HepG2 (cell line): Measurements from ENCODE around the gene PELI3. TPM values are rescaled to one million over a fixed set of nuclear protein-coding genes. Genes with fewer than 3 reads are reported as not detected.

ENCODE experiments used
- ARNT2 ChIP-seq: sonication (generic); formaldehyde crosslinking; IDR thresholded peaks from 2 replicates; pipeline ENCODE4 v1.8.0; 2022; ENCODE audit warnings: mild to moderate bottlenecking, low read depth, missing genetic modification reagents, moderate library complexity
- BCL6 ChIP-seq: IDR thresholded peaks from 2 replicates; pipeline ENCODE4 v1.6.1; 2016; ENCODE audit warnings: missing genetic modification reagents, missing compliant biosample characterization
- BCLAF1 ChIP-seq: fragments of 450-650 bp; IDR thresholded peaks from 2 replicates; pipeline ENCODE4 v1.6.1; 2017; ENCODE audit warnings: mild to moderate bottlenecking
- DRAP1 ChIP-seq: IDR thresholded peaks from 2 replicates; pipeline ENCODE4 v1.6.1; 2016; ENCODE audit warnings: missing genetic modification reagents, missing compliant biosample characterization
- ELK4 ChIP-seq: sonication (generic); formaldehyde crosslinking; IDR thresholded peaks from 2 replicates; pipeline ENCODE4 v1.9.0; 2021; ENCODE audit warnings: missing genetic modification reagents, borderline replicate concordance
- HNRNPH1 ChIP-seq: fragments of 200-400 bp; formaldehyde crosslinking; optimal IDR thresholded peaks from 2 replicates; pipeline ENCODE3; 2017; ENCODE audit warnings: mild to moderate bottlenecking, low read depth, low read length
- HOXA3 ChIP-seq: sonication (generic); formaldehyde crosslinking; IDR thresholded peaks from 2 replicates; pipeline ENCODE4 v1.5.0; 2020; ENCODE audit warnings: missing genetic modification reagents
- JDP2 ChIP-seq: sonication (generic); formaldehyde crosslinking; IDR thresholded peaks from 2 replicates; pipeline ENCODE4 v1.8.1; 2022; ENCODE audit warnings: missing genetic modification reagents, borderline replicate concordance
- KDM3A ChIP-seq: IDR thresholded peaks from 2 replicates; pipeline ENCODE4 v1.6.1; 2018; ENCODE audit warnings: low read depth, missing compliant biosample characterization
- NRL ChIP-seq: sonication (generic); formaldehyde crosslinking; IDR thresholded peaks from 2 replicates; pipeline ENCODE4 v1.5.0; 2020; ENCODE audit warnings: missing genetic modification reagents, mild to moderate bottlenecking, moderate library complexity, borderline replicate concordance
- PHF8 ChIP-seq: sonication (generic); formaldehyde crosslinking; IDR thresholded peaks from 2 replicates; pipeline ENCODE4 v1.5.0; 2020; ENCODE audit warnings: missing genetic modification reagents
- SMAD3 ChIP-seq: sonication (generic); formaldehyde crosslinking; IDR thresholded peaks from 2 replicates; pipeline ENCODE4 v1.4.0; 2020; ENCODE audit warnings: missing genetic modification reagents
- SMARCE1 ChIP-seq: fragments of 450-650 bp; IDR thresholded peaks from 2 replicates; pipeline ENCODE4 v1.6.1; 2017; ENCODE audit warnings: borderline replicate concordance
- TGIF2 ChIP-seq: IDR thresholded peaks from 2 replicates; pipeline ENCODE4 v1.6.1; 2016; ENCODE audit warnings: control low read depth, missing compliant biosample characterization
- ZNF564 ChIP-seq: sonication (generic); formaldehyde crosslinking; IDR thresholded peaks from 2 replicates; pipeline ENCODE4 v1.8.1; 2023; ENCODE audit warnings: mild to moderate bottlenecking, missing genetic modification reagents
- ZNF567 ChIP-seq: sonication (generic); formaldehyde crosslinking; IDR thresholded peaks from 2 replicates; pipeline ENCODE4 v1.8.1; 2023; ENCODE audit warnings: mild to moderate bottlenecking, missing genetic modification reagents, borderline replicate concordance
- ZNF766 ChIP-seq: sonication (generic); formaldehyde crosslinking; IDR thresholded peaks from 2 replicates; pipeline ENCODE4 v1.5.0; 2020; ENCODE audit warnings: missing genetic modification reagents, borderline replicate concordance
- ZNF775 ChIP-seq: sonication (generic); formaldehyde crosslinking; IDR thresholded peaks from 2 replicates; pipeline ENCODE4 v1.4.0; 2020; ENCODE audit warnings: missing genetic modification reagents, mild to moderate bottlenecking, moderate library complexity, borderline replicate concordance
- ZSCAN12 ChIP-seq: sonication (generic); formaldehyde crosslinking; IDR thresholded peaks from 2 replicates; pipeline ENCODE4 v1.9.0; 2021; ENCODE audit warnings: mild to moderate bottlenecking, missing genetic modification reagents
- polyA plus RNA-seq, 8 experiments: library from polyadenylated mRNA; depleted of rRNA in 3 of 8; stranded (reverse) in 7 of 8; unstranded in 1 of 8; fragments of >200 nt; fragmentation: Illumina TruSeq in 4 of 8; extraction: Trizol in 4 of 8; gene quantifications; 2 replicates each; pipeline versions ENCODE4 v1.2.1 to v1.2.3, GENCODE V29; 2011 to 2016; ENCODE audit warnings: low read depth in 4 of 8, missing spikeins in 1 of 8, mixed read lengths in 1 of 8; ENCODE audit not compliant: insufficient read depth in 1 of 8
- total RNA-seq, 5 experiments: library from RNA; depleted of rRNA; stranded (reverse); fragments of >200 nt; fragmentation: Illumina TruSeq; extraction: Trizol; gene quantifications; 2 replicates each; pipeline ENCODE4 v1.2.3, GENCODE V29; 2016; ENCODE audit warnings: low read depth in 1 of 5
- TF ChIP-seq, protein P1 (sequence below): sonication (generic); formaldehyde crosslinking; IDR thresholded peaks from 2 replicates; pipeline ENCODE4 v1.8.1; 2023; ENCODE audit warnings: mild to moderate bottlenecking, missing genetic modification reagents
- TF ChIP-seq, protein P2 (sequence below): sonication (generic); formaldehyde crosslinking; IDR thresholded peaks from 2 replicates; pipeline ENCODE4 v1.4.0; 2020; ENCODE audit warnings: missing genetic modification reagents, borderline replicate concordance

PELI3 gene
- total and polyA plus RNA-seq, 2 of the 13 experiments (the other 11 are each of a cell fraction or from before 2014, with no cell fraction given): 2.0 to 4.0 TPM

- TF ChIP-seq BCLAF1: no peak
- TF ChIP-seq ZNF564: no peak
- TF ChIP-seq SMARCE1: no peak
- TF ChIP-seq BCL6 (CRISPR knock-in tag): peak; percentile 7; the same call in 1 of the 2 replicates
- no peak for TF ChIP-seq KDM3A
- no peak for TF ChIP-seq ZSCAN12 (CRISPR knock-in tag)
- no peak for TF ChIP-seq TGIF2
- TF ChIP-seq HNRNPH1: no peak
- peak; percentile 44; the same call in 1 of the 2 replicates for TF ChIP-seq DRAP1 (CRISPR knock-in tag)
- TF ChIP-seq, protein P1, sequence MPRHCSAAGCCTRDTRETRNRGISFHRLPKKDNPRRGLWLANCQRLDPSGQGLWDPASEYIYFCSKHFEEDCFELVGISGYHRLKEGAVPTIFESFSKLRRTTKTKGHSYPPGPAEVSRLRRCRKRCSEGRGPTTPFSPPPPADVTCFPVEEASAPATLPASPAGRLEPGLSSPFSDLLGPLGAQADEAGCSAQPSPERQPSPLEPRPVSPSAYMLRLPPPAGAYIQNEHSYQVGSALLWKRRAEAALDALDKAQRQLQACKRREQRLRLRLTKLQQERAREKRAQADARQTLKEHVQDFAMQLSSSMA (CRISPR knock-in tag): 0 out of 2 replicates have a peak, but pooled peaks have one; percentile 36
- no peak for TF ChIP-seq SMAD3 (CRISPR knock-in tag)
- TF ChIP-seq PHF8 (CRISPR knock-in tag): peak; percentile 68
- TF ChIP-seq HOXA3 (CRISPR knock-in tag): peak; percentile 9; the same call in 1 of the 2 replicates
- TF ChIP-seq ARNT2 (CRISPR knock-in tag): no peak; the same call in 1 of the 2 replicates
- no peak for TF ChIP-seq ZNF775 (CRISPR knock-in tag)
- TF ChIP-seq JDP2 (CRISPR knock-in tag): no peak
- no peak for TF ChIP-seq NRL (CRISPR knock-in tag)
- no peak for TF ChIP-seq ELK4 (CRISPR knock-in tag)
- TF ChIP-seq, protein P2, sequence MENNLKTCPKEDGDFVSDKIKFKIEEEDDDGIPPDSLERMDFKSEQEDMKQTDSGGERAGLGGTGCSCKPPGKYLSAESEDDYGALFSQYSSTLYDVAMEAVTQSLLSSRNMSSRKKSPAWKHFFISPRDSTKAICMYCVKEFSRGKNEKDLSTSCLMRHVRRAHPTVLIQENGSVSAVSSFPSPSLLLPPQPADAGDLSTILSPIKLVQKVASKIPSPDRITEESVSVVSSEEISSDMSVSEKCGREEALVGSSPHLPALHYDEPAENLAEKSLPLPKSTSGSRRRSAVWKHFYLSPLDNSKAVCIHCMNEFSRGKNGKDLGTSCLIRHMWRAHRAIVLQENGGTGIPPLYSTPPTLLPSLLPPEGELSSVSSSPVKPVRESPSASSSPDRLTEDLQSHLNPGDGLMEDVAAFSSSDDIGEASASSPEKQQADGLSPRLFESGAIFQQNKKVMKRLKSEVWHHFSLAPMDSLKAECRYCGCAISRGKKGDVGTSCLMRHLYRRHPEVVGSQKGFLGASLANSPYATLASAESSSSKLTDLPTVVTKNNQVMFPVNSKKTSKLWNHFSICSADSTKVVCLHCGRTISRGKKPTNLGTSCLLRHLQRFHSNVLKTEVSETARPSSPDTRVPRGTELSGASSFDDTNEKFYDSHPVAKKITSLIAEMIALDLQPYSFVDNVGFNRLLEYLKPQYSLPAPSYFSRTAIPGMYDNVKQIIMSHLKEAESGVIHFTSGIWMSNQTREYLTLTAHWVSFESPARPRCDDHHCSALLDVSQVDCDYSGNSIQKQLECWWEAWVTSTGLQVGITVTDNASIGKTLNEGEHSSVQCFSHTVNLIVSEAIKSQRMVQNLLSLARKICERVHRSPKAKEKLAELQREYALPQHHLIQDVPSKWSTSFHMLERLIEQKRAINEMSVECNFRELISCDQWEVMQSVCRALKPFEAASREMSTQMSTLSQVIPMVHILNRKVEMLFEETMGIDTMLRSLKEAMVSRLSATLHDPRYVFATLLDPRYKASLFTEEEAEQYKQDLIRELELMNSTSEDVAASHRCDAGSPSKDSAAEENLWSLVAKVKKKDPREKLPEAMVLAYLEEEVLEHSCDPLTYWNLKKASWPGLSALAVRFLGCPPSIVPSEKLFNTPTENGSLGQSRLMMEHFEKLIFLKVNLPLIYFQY (CRISPR knock-in tag): no peak
- no peak for TF ChIP-seq ZNF766
- TF ChIP-seq ZNF567 (CRISPR knock-in tag): 0 out of 2 replicates have a peak, but pooled peaks have one; percentile 52
These were observed at the start of gene PELI3 (continued) for GRCh38 chr11:66466225-66467033.
